Suppressor macrophage treated with lipopolysaccharide for 1 hour (primary cell): Measurements from ENCODE around the gene PELI1.
A peak's percentile ranks its signal among the peaks of the same experiment; 100 is the strongest.

Source experiments
- DNase-seq, 3 donors: peaks; one replicate each; pipeline ENCODE4 v3.0.0-alpha.2; 2020 to 2022

PELI1 gene

GRCh38 chr2:64153811-64154210 is 9.6 kb upstream of the PELI1 start:
- no peak for DNase-seq

DNA sequence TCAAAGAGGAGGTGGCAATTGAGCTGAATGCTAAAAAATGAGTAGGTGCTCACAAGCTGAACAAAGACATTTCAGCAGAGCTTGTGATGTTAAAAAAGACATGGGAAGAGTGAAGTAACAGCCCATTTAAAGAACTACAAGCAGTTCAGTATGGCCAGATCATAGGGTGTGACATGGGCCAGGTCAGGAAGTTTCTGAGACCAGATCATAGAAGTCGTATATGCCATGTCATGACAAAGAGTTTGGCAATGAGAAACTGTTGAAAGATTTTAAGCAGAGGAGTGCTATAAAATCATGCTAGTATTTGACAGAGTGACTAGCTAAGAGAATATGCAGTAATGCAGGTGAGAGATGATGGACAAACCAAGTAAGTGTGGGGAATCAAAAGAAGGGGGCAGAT is 7.3 kb upstream of the PELI1 start:
- no peak for DNase-seq

- no peak for DNase-seq
Observed at GRCh38 chr2:64145714-64146113, 1.5 kb upstream of the PELI1 start.

- DNase-seq, result no peak
Observed at GRCh38 chr2:64145119-64145518, 899 bp upstream of the PELI1 start.

GRCh38 chr2:64143169-64144056 is 807 bp downstream of the PELI1 start:
- peak; percentile 62 to 76 (median 69) for DNase-seq

DNA sequence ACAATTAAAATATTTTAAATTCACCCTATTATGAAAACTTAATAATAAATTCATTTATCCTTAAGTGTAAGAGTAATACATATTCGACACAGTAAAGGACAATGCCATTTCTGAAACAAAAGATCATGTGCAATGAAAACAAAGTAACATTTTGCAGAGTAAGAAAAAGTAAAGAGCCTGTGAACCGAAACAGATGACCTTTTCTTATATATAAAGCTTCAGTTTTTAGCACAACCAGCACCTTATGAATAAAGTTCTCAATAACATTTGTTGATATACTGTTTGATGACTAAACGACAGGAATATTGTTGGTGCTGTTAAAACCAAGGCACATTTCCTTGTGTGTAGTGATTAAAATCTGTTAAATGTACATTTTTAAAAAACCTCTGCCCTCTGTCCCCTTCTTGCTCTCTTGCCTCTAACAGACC is 1.5 kb downstream of the PELI1 start:
- peak in 2 of 3 donors; percentile 56 to 64 for DNase-seq

DNA sequence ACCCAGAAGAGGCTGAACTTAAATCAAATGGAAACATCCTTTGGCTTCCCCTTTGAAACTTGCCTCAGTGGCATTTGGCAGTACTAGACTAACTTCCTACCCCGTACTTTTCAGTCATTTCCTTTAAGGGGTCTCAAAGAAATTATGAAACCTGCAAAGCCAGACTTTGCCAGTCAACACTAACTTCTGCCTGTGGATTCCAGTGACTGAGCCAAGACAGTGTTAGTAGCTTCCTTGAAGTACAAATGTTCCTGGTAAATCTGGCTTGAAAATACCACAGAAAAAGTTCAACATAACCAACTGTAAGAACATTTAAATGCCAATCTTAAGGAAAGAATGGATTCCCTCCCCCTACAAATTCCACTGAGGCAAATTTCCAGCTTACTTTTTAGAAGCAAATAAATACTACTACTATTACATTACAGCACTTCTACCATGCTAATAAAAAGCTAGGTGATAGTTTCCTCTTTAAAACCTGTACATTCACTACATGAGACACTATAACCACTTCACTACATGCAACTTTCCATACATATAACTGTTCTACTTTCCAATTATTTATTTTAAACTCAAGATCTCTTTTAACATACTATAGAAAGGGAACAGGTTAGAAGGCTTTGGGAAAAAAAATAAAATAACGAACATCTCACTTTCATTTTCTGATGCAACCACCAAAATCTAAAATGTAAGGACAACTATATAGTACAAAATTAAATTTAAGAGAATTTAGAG is 2.4 kb downstream of the PELI1 start:
- DNase-seq, result peak in 2 of 3 donors; percentile 59 to 73

- peak in 2 of 3 donors; percentile 61 to 64 for DNase-seq
Observed at GRCh38 chr2:64140665-64141200, 3.5 kb downstream of the PELI1 start.

- peak in 2 of 3 donors; percentile 17 for DNase-seq
Observed at GRCh38 chr2:64139956-64140355, 4.3 kb downstream of the PELI1 start.

DNA sequence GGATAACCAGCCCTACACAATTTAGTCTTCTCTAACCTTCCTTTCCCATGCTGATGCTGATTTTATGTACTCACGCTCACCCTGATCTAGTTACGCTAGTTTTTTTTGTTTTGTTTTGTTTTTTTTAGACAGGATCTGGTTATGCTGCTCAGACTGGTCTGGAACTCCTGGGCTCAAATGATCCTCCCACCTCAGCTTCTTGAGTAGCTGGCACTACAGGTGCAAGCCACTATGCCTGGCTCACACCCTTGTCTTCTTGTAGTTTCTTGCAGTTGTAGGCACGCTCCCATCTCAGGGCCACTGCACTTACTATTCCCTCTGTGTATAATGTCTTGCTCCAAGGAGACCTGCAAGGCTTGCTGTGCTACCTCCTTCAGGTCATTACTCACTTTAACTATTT is 6.2 kb downstream of the PELI1 start:
- peak in 1 of 3 donors; percentile 37 for DNase-seq

DNA sequence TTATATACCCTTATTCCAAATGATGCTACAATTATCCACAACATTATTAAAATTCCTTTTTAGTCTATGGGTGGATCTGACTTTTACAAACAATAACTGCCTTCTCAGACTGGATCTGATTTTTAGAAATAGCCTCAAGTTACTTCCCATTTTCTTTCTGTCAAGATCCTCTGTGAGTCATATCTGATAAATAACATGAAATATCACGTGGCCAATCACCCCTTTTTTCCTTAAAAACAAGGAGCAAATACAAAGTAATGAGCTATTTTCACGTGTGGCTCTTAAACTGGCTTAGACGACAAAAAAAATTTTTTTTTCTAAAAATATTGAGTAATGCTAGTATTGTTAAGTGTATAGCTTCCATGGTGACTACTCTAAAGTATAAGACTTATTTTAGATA is 6.7 kb downstream of the PELI1 start:
- DNase-seq, result peak; percentile 70 to 94 (median 92)

- DNase-seq, result peak in 1 of 3 donors; percentile 20
Observed at GRCh38 chr2:64135421-64135820, 8.8 kb downstream of the PELI1 start.

DNA sequence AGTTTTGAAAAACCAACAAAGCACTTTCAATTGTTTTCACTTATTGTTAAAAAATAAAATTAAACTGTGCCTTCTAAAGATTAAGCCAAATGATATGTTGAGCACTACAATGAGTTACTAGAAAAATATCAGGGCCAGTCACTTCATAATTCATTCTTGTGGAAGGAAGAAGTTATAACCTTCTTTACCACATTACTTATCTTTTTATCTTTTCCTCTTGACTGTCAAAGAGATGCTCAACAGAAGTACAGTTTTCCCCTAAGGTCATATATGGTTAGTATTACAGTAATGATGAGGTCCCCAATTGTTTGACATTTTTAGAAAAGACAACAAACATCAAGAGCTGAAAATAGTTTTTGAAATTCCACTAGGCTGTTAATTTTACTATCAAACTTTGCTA is 9.4 kb downstream of the PELI1 start:
- peak in 1 of 3 donors; percentile 20 for DNase-seq

DNA sequence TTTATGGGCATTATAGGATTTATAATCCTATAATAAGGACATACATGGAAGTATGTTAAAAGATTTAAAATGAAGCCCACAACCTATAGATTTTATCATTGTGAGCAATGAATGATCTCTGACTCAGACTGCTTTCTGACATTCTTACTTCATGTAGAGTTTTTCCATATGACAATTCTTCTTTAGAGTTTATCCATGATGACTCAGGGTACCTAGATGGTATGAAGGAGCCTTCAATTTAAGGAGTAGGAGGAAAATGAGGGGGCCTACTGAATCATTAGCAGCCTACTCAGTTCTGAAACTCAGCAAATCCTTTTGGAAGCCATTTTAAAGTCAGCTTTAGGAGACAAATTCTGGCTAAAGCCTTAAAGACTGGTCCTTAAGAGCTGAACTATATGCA is 10.4 kb downstream of the PELI1 start:
- DNase-seq, result peak; percentile 64 to 88 (median 86)

GRCh38 chr2:64133354-64133753 is 10.9 kb downstream of the PELI1 start:
- DNase-seq, result peak in 1 of 3 donors; percentile 28

DNA sequence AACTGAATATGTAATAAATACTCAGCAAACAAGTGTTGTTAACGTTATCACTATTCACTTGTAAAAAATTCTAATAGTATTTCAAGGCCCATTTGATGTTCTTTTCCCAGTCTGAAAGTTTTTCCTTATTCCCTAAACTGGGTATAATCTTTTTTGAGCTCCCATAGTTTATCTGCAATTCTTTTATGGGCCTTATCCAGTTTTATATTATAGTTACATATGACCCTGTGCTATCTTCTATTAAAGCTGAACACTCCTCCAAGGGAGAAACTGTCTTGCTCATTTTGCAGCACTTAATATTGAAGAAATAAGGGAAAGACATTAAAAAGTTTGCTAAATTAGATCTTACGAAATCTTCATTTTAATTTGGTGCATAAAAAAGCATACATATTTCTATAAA is 13.9 kb downstream of the PELI1 start:
- peak in 2 of 3 donors; percentile 18 to 25 for DNase-seq

GRCh38 chr2:64128943-64129391 is 15.3 kb downstream of the PELI1 start:
- DNase-seq, result peak in 2 of 3 donors; percentile 74 to 76

DNA sequence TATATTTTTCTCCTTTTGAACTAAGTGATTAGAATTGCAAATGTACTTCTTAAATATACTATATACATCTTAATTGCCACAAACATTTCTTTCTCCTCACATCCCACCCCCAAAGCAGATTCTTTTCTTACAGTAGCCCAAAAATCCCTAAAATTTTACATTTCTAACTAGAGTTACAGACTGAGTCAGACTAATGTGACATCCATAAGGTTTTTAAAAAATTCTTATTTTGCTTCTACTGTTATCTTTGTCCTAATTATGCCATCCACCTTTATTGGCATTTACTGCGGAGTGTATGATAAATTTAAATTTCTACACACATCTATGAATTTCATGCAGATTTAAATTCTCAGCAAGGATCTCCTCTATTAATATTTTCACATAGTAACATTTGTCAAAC is 15.8 kb downstream of the PELI1 start:
- peak in 2 of 3 donors; percentile 58 to 59 for DNase-seq

GRCh38 chr2:64127119-64127518 is 17.1 kb downstream of the PELI1 start:
- no peak for DNase-seq

DNA sequence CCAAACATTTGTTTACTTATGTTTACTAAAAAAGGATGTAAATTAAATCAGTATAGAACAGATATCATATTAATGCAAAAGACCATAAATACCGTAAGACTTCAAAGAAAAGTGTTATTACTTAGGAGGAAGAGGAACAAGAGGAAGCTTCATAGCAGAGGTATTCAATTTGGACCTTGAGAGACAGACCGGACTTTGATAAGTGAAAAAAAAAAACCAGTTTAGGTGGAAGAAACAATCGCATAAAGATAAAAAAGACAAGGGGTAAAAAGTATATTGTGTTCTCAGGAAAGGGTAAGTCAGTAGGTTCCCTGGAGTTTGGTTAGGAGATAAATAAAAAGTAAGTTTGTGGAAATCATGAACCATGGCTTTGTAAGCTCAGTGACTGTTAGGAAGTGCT is 17.6 kb downstream of the PELI1 start:
- no peak for DNase-seq

- no peak for DNase-seq
Observed at GRCh38 chr2:64124571-64124970, 19.6 kb downstream of the PELI1 start.

- DNase-seq, result no peak
Observed at GRCh38 chr2:64124168-64124567, 20.1 kb downstream of the PELI1 start.

- no peak for DNase-seq
Observed at GRCh38 chr2:64123740-64124139, 20.5 kb downstream of the PELI1 start.
